CD4-positive, CD25-positive, alpha-beta regulatory T cell (primary cell): ENCODE measurements around the gene CNN1. TPM values are rescaled to one million over a fixed set of nuclear protein-coding genes. Genes with fewer than 3 reads are reported as not detected.
A peak's percentile ranks its signal among the peaks of the same experiment; 100 is the strongest.

ENCODE experiments used
- ATAC-seq, 2 donors: fragments of 150-1000 bp; cut with Tn5 transposase; one replicate each; pipeline ENCODE4 v1.10.0; 2021; ENCODE audit warnings: low read depth in 2 of 2, moderate number of reproducible peaks in 2 of 2, moderate library complexity in 1 of 2
- DNase-seq, 3 donors: peaks; one replicate each; pipeline versions ENCODE4 v3.0.0 to v3.0.0-alpha.2; 2012 to 2022; ENCODE audit warnings: mixed read lengths in 1 of 3
- H3K27ac ChIP-seq: one replicate; pipeline ENCODE4 v1.7.0; 2013; ENCODE audit warnings: mild to moderate bottlenecking, low read length; ENCODE audit not compliant: insufficient read depth, poor library complexity, severe bottlenecking
- H3K27me3 ChIP-seq: one replicate; pipeline ENCODE4 v1.7.0; 2013; ENCODE audit warnings: low read length; ENCODE audit not compliant: control insufficient read depth, insufficient read depth
- H3K36me3 ChIP-seq: one replicate; pipeline ENCODE4 v1.7.0; 2013; ENCODE audit warnings: mild to moderate bottlenecking, low read length, moderate library complexity; ENCODE audit not compliant: control insufficient read depth, insufficient read depth
- H3K4me1 ChIP-seq: 2 replicates; pipeline ENCODE4 v1.7.0; 2013; ENCODE audit warnings: mild to moderate bottlenecking, low read length; ENCODE audit not compliant: insufficient read depth, control insufficient read depth, poor library complexity, severe bottlenecking
- H3K4me3 ChIP-seq: one replicate; pipeline ENCODE4 v1.7.0; 2013; ENCODE audit warnings: low read depth, mild to moderate bottlenecking, low read length, moderate library complexity
- H3K9me3 ChIP-seq, 2 experiments: 1 replicate in 1 of 2; 2 replicates in 1 of 2; pipeline ENCODE4 v1.7.0; 2013; ENCODE audit warnings: low read length in 2 of 2, mild to moderate bottlenecking in 1 of 2, moderate library complexity in 1 of 2; ENCODE audit not compliant: control insufficient read depth in 2 of 2
- H3K27ac Mint-ChIP-seq, 3 donors: one replicate each; pipeline ENCODE4 v1.8.0; 2020 to 2022; ENCODE audit warnings: mild to moderate bottlenecking in 3 of 3, mixed read lengths in 3 of 3, moderate library complexity in 2 of 3
- H3K27me3 Mint-ChIP-seq: one replicate; pipeline ENCODE4 v1.8.0; 2022; ENCODE audit warnings: mild to moderate bottlenecking, mixed read lengths
- H3K36me3 Mint-ChIP-seq: one replicate; pipeline ENCODE4 v1.8.0; 2020; ENCODE audit warnings: mixed read lengths
- H3K4me1 Mint-ChIP-seq, 4 donors: one replicate each; pipeline ENCODE4 v1.8.0; 2020 to 2022; ENCODE audit warnings: mixed read lengths in 4 of 4, mild to moderate bottlenecking in 1 of 4
- H3K4me3 Mint-ChIP-seq, 4 donors: one replicate each; pipeline ENCODE4 v1.8.0; 2020 to 2022; ENCODE audit warnings: mild to moderate bottlenecking in 4 of 4, mixed read lengths in 4 of 4, moderate library complexity in 3 of 4
- H3K9me3 Mint-ChIP-seq, 7 donors: one replicate each; pipeline ENCODE4 v1.8.0; 2020 to 2022; ENCODE audit warnings: mixed read lengths in 7 of 7, mild to moderate bottlenecking in 3 of 7, moderate library complexity in 2 of 7
- polyA plus RNA-seq, 4 donors: library from polyadenylated mRNA; unstranded; fragments of 300-500 nt; fragmentation: Illumina TruSeq; gene quantifications; one replicate each; pipeline ENCODE4 v1.2.3, GENCODE V29; 2021
- total RNA-seq: library from RNA; stranded (reverse); gene quantifications from one replicate; pipeline ENCODE4 v1.2.3, GENCODE V29; 2022

The CNN1 gene
- total and polyA plus RNA-seq, 5 donors from 2014 or later, result not detected

GRCh38 chr19:11499890-11500420 lies 38.7 kb upstream of the CNN1 start:
- H3K9me3 ChIP-seq, result no peaks in the 10 kb centered on the region
- ATAC-seq, result no peak
- H3K4me1 Mint-ChIP-seq, result peaks cover 3 to 19% (median 13%) of the 10 kb centered on the region in 4 donors
- no peak overlapping the region for H3K4me3 ChIP-seq
- H3K27ac ChIP-seq, result no peak overlapping the region
- peaks cover 27% of the 10 kb centered on the region for H3K36me3 Mint-ChIP-seq
- H3K36me3 ChIP-seq, result peaks cover 5% of the 10 kb centered on the region
- no peak overlapping the region for H3K4me3 Mint-ChIP-seq
- no peaks in the 10 kb centered on the region for H3K27me3 Mint-ChIP-seq
- no peaks in the 10 kb centered on the region for H3K27me3 ChIP-seq
- H3K9me3 Mint-ChIP-seq, result no peaks in the 10 kb centered on the region
- H3K4me1 ChIP-seq, result peaks cover 7% of the 10 kb centered on the region
- DNase-seq, result no peak
- H3K27ac Mint-ChIP-seq, result peak overlapping the region in 1 of 3 donors; percentile 77

GRCh38 chr19:11504502-11505031 lies 34.1 kb upstream of the CNN1 start:
- Mint-ChIP-seq H3K27me3 (peaks cover 5% of the 10 kb centered on the region), H3K9me3 (no peaks in the 10 kb centered on the region), H3K4me1 (peaks cover 3 to 26% (median 17%) of the 10 kb centered on the region in 4 donors), H3K4me3 (peak overlapping the region; percentile 87 to 95 (median 90)), H3K36me3 (peaks cover 15% of the 10 kb centered on the region), H3K27ac (peak overlapping the region; percentile 86 to 92 (median 88))
- no peaks in the 10 kb centered on the region for H3K9me3 ChIP-seq
- peak overlapping the region; percentile 51 for H3K4me3 ChIP-seq
- peak overlapping the region; percentile 98 for H3K27ac ChIP-seq
- no peaks in the 10 kb centered on the region for H3K36me3 ChIP-seq
- ATAC-seq (no peak), DNase-seq (no peak)
- no peaks in the 10 kb centered on the region for H3K27me3 ChIP-seq
- peaks cover 16% of the 10 kb centered on the region for H3K4me1 ChIP-seq

- ATAC-seq (peak; percentile 93 to 94), DNase-seq (peak; percentile 94 to 97 (median 94))
- Mint-ChIP-seq H3K4me3 (peak overlapping the region; percentile 87 to 95 (median 90)), H3K4me1 (peaks cover 3 to 26% (median 17%) of the 10 kb centered on the region in 4 donors), H3K27me3 (peaks cover 5% of the 10 kb centered on the region), H3K36me3 (peaks cover 10% of the 10 kb centered on the region), H3K9me3 (no peaks in the 10 kb centered on the region), H3K27ac (peak overlapping the region; percentile 86 to 92 (median 88))
- Histone ChIP-seq H3K4me1 (peaks cover 16% of the 10 kb centered on the region), H3K4me3 (peak overlapping the region; percentile 51), H3K36me3 (no peaks in the 10 kb centered on the region), H3K9me3 (no peaks in the 10 kb centered on the region), H3K27ac (peak overlapping the region; percentile 98), H3K27me3 (no peaks in the 10 kb centered on the region)
Observed at GRCh38 chr19:11505032-11505503, 33.6 kb upstream of the CNN1 start.

GRCh38 chr19:11505504-11506100 lies 33.0 kb upstream of the CNN1 start, which contains the start of gene ZNF653:
Gene ZNF653, minus strand, starts transcription at chr19:11505839. Its CDS starts 53 bp downstream, at chr19:11505786.
- Mint-ChIP-seq H3K4me3 (peak within 1 kb of the TSS; percentile 89 to 98 (median 93)), H3K27me3 (peaks cover 5% of the 10 kb centered on the region), H3K9me3 (no peaks in the 10 kb centered on the region), H3K27ac (peak within 1 kb of the TSS; percentile 89 to 97 (median 95)), H3K36me3 (peaks cover 8% of the 10 kb centered on the region), H3K4me1 (peaks cover 3 to 26% (median 17%) of the 10 kb centered on the region in 4 donors)
- Histone ChIP-seq H3K36me3 (no peaks in the 10 kb centered on the region), H3K27me3 (no peaks in the 10 kb centered on the region), H3K27ac (peak within 1 kb of the TSS; percentile 98), H3K4me3 (peak within 1 kb of the TSS; percentile 66), H3K9me3 (no peaks in the 10 kb centered on the region), H3K4me1 (peaks cover 16% of the 10 kb centered on the region)
- DNase-seq (peak; percentile 90 to 96 (median 95)), ATAC-seq (peak; percentile 56 to 57)

GRCh38 chr19:11506101-11506555 lies 32.5 kb upstream of the CNN1 start:
- Mint-ChIP-seq H3K27me3 (peaks cover 5% of the 10 kb centered on the region), H3K27ac (peak overlapping the region; percentile 89 to 97 (median 95)), H3K4me3 (peak overlapping the region; percentile 89 to 98 (median 93)), H3K9me3 (no peaks in the 10 kb centered on the region), H3K36me3 (peaks cover 6% of the 10 kb centered on the region), H3K4me1 (peaks cover 3 to 26% (median 17%) of the 10 kb centered on the region in 4 donors)
- DNase-seq, result no peak
- Histone ChIP-seq H3K4me3 (peak overlapping the region; percentile 66), H3K4me1 (peaks cover 16% of the 10 kb centered on the region), H3K36me3 (no peaks in the 10 kb centered on the region), H3K27me3 (no peaks in the 10 kb centered on the region), H3K27ac (peak overlapping the region; percentile 98), H3K9me3 (no peaks in the 10 kb centered on the region)
- ATAC-seq, result peak in 1 of 2 donors; percentile 3

GRCh38 chr19:11506967-11507366 lies 31.7 kb upstream of the CNN1 start:
- H3K9me3 ChIP-seq, result no peaks in the 10 kb centered on the region
- peaks cover 5% of the 10 kb centered on the region for H3K27me3 Mint-ChIP-seq
- peak overlapping the region; percentile 85 to 95 (median 90) for H3K4me3 Mint-ChIP-seq
- no peak overlapping the region for H3K4me3 ChIP-seq
- H3K36me3 Mint-ChIP-seq, result peaks cover 11% of the 10 kb centered on the region
- no peak for ATAC-seq
- peak overlapping the region in 1 of 3 donors; percentile 5 for H3K27ac Mint-ChIP-seq
- no peaks in the 10 kb centered on the region for H3K9me3 Mint-ChIP-seq
- no peak overlapping the region for H3K27ac ChIP-seq
- no peak for DNase-seq
- H3K27me3 ChIP-seq, result no peaks in the 10 kb centered on the region
- peaks cover 3% of the 10 kb centered on the region for H3K36me3 ChIP-seq
- peaks cover 16% of the 10 kb centered on the region for H3K4me1 ChIP-seq
- peaks cover 3 to 23% (median 15%) of the 10 kb centered on the region in 4 donors for H3K4me1 Mint-ChIP-seq

- Mint-ChIP-seq H3K36me3 (peaks cover 11% of the 10 kb centered on the region), H3K27ac (peak overlapping the region in 1 of 3 donors; percentile 38), H3K27me3 (peaks cover 5% of the 10 kb centered on the region), H3K9me3 (no peaks in the 10 kb centered on the region), H3K4me3 (peak overlapping the region; percentile 39 to 89 (median 58)), H3K4me1 (peaks cover 3 to 23% (median 15%) of the 10 kb centered on the region in 4 donors)
- Histone ChIP-seq H3K36me3 (peaks cover 9% of the 10 kb centered on the region), H3K9me3 (no peaks in the 10 kb centered on the region), H3K27ac (no peak overlapping the region), H3K4me3 (no peak overlapping the region), H3K27me3 (no peaks in the 10 kb centered on the region), H3K4me1 (peaks cover 16% of the 10 kb centered on the region)
- DNase-seq (no peak), ATAC-seq (no peak)
Observed at GRCh38 chr19:11507370-11508078, 31.1 kb upstream of the CNN1 start.
